GM19468 (cell line): ENCODE measurements around the gene GRAMD4.

ENCODE experiments used
- ATAC-seq: cut with Tn5 transposase; IDR thresholded peaks from one replicate; pipeline ENCODE4 v1.9.1; 2021; ENCODE audit warnings: mild to moderate bottlenecking, moderate library complexity, moderate number of reproducible peaks; ENCODE audit not compliant: unreplicated experiment; ENCODE audit errors: extremely low read depth

Gene GRAMD4

GRCh38 chr22:46619830-46620501, at the start of gene GRAMD4:
Gene GRAMD4, plus strand, starts transcription at chr22:46620386. Its CDS starts 6,414 bp downstream, at chr22:46626800.
- ATAC-seq = no peak

GRCh38 chr22:46571642-46572250, 48.4 kb upstream of the GRAMD4 start:
- ATAC-seq = no peak

- no peak for ATAC-seq
Measured at GRCh38 chr22:46572911-46573780, 47.0 kb upstream of the GRAMD4 start.

- ATAC-seq = no peak
Measured at GRCh38 chr22:46573781-46574437, 46.3 kb upstream of the GRAMD4 start.

GRCh38 chr22:46574438-46574992, 45.7 kb upstream of the GRAMD4 start:
- no peak for ATAC-seq

- ATAC-seq = no peak
Measured at GRCh38 chr22:46574993-46575910, 44.9 kb upstream of the GRAMD4 start.

GRCh38 chr22:46575911-46576555, 44.2 kb upstream of the GRAMD4 start:
- ATAC-seq = no peak

- peak; percentile 35 for ATAC-seq
Measured at GRCh38 chr22:46576556-46577367, 43.4 kb upstream of the GRAMD4 start.

GRCh38 chr22:46577368-46578249, 42.6 kb upstream of the GRAMD4 start:
- no peak for ATAC-seq

- ATAC-seq = no peak
Measured at GRCh38 chr22:46578251-46578823, 41.8 kb upstream of the GRAMD4 start.

GRCh38 chr22:46578824-46579561, 41.2 kb upstream of the GRAMD4 start:
- ATAC-seq = no peak

- ATAC-seq = no peak
Measured at GRCh38 chr22:46579751-46580449, 40.3 kb upstream of the GRAMD4 start.

GRCh38 chr22:46580940-46581537, 39.1 kb upstream of the GRAMD4 start:
- ATAC-seq = no peak

GRCh38 chr22:46581538-46582244, 38.5 kb upstream of the GRAMD4 start:
- no peak for ATAC-seq
